Measurements from ENCODE around the gene DCX. TPM values are rescaled to one million over a fixed set of nuclear protein-coding genes. Genes with fewer than 3 reads are reported as not detected.

Gene DCX
- total and polyA plus RNA-seq, 2 of the 13 experiments (the other 11 are each of a cell fraction or from before 2014, with no cell fraction given) = not detected

- TF ChIP-seq FOXO4 (CRISPR knock-in tag; conservative IDR thresholded peaks at IDR 0.05) (no peak), ZNF562 (CRISPR knock-in tag; IDR thresholded peaks at IDR 0.05; ENCODE audit: borderline replicate concordance) (no peak), SIX1 (CRISPR knock-in tag; IDR thresholded peaks at IDR 0.05; ENCODE audit: borderline replicate concordance) (no peak)
Observed at GRCh38 chrX:111411983-111412382, at the start of gene DCX (continued).

- in situ Hi-C loops (cut with HindIII; ENCODE audit: extremely low pct_ligation_motif_present, low pct_unique_long_range_greater_than_20kb) (no loop called here), intact Hi-C loops (cut with micrococcal nuclease; ENCODE audit: unreplicated experiment) (no loop called here)
- Histone ChIP-seq H3K4me1 (ENCODE audit: insufficient read depth, low read length) (no peaks in the 10 kb centered on the region), H3K4me2 (ENCODE audit: low read depth, low read length) (no peak overlapping the region), H3K36me3 (replicated peaks in 1 of 2; ENCODE audit: control insufficient read depth in 1 of 2, insufficient read depth in 2 of 2, low read length in 2 of 2) (no peaks in the 10 kb centered on the region), H3K9me3 (ENCODE audit: low read length) (no peaks in the 10 kb centered on the region), H4K20me1 (ENCODE audit: insufficient read depth, low read length) (no peaks in the 10 kb centered on the region), H3K27ac (ENCODE audit: extremely low read length, insufficient read depth, low read length) (no peak overlapping the region), H3K4me3 (replicated peaks in 1 of 3; ENCODE audit: insufficient read depth in 1 of 3, low read depth in 2 of 3, low read length in 3 of 3) (no peak overlapping the region), H3K79me2 (ENCODE audit: insufficient read depth, low read length) (no peaks in the 10 kb centered on the region), H3K9ac (ENCODE audit: insufficient read depth, low read depth, low read length) (no peak overlapping the region), H2AFZ (ENCODE audit: low read length) (no peak overlapping the region), H3K27me3 (ENCODE audit: control insufficient read depth in 1 of 2, insufficient read depth in 2 of 2, low read length in 2 of 2) (no peaks in the 10 kb centered on the region)
- CTCF ChIA-PET (ENCODE audit: low intra/inter-chr PET ratio, low total read pairs) = no interaction called here
- BruUV-seq (replicated peaks) = no TSS peak
- no peak for FAIRE-seq
- DNase-seq (ENCODE audit: low spot score) = no peak
- ATAC-seq = no peak
- POLR2A ChIA-PET = no interaction called here
- no peak for TF ChIP-seq ZNF7 (CRISPR knock-in tag; IDR thresholded peaks at IDR 0.05)
- TF ChIP-seq SAFB2 (CRISPR knock-in tag; IDR thresholded peaks at IDR 0.05; ENCODE audit: borderline replicate concordance, low read depth) = no peak
- no peak for TF ChIP-seq GZF1 (CRISPR knock-in tag; IDR thresholded peaks at IDR 0.05)
- TF ChIP-seq ZNF672 (CRISPR knock-in tag; IDR thresholded peaks at IDR 0.05) = no peak
- no peak for TF ChIP-seq ZBTB46 (CRISPR knock-in tag; IDR thresholded peaks at IDR 0.05; ENCODE audit: borderline replicate concordance)
- no peak for TF ChIP-seq ZNF577 (CRISPR knock-in tag; IDR thresholded peaks at IDR 0.05; ENCODE audit: borderline replicate concordance, low read depth)
- TF ChIP-seq AGO2 (optimal IDR thresholded peaks at IDR 0.05; ENCODE audit: low read depth, low read length) = no peak
- TF ChIP-seq TAF1 (CRISPR knock-in tag; IDR thresholded peaks at IDR 0.05) = no peak
- no peak for TF ChIP-seq MAZ (IDR thresholded peaks at IDR 0.05; ENCODE audit: borderline replicate concordance, low read depth, low read length)
- TF ChIP-seq MAZ (CRISPR knock-in tag; IDR thresholded peaks at IDR 0.05; ENCODE audit: low read depth) = no peak
- TF ChIP-seq ZBTB34 (CRISPR knock-in tag; IDR thresholded peaks at IDR 0.05) = no peak
- no peak for TF ChIP-seq YEATS4 (CRISPR knock-in tag; IDR thresholded peaks at IDR 0.05; ENCODE audit: borderline replicate concordance)
- no peak for TF ChIP-seq ZGPAT (CRISPR knock-in tag; IDR thresholded peaks at IDR 0.05)
- no peak for TF ChIP-seq KDM5A (IDR thresholded peaks at IDR 0.05; ENCODE audit: borderline replicate concordance, low read length)
- TF ChIP-seq ZBTB7B (CRISPR knock-in tag; IDR thresholded peaks at IDR 0.05) = no peak
- no peak for TF ChIP-seq NFE2L2 (IDR thresholded peaks at IDR 0.05; ENCODE audit: low read length)
- TF ChIP-seq ZNF607 (CRISPR knock-in tag; IDR thresholded peaks at IDR 0.05; ENCODE audit: borderline replicate concordance) = no peak
Observed at GRCh38 chrX:111460607-111461006, 48.6 kb upstream of the DCX start.

Measured in HepG2 (cell line).